GM20000 (cell line): ENCODE measurements around the gene DCTN2.

Experiments used
- DNase-seq: peaks from one replicate; pipeline ENCODE4 v3.0.0; 2012; ENCODE audit warnings: low spot score
- TF ChIP-seq, protein P1 (sequence below): IDR thresholded peaks from 2 replicates; pipeline ENCODE4 v1.5.1; 2012; ENCODE audit warnings: mild to moderate bottlenecking, control low read depth; ENCODE audit errors: extremely low read depth, missing control alignments

DCTN2 gene

DNA sequence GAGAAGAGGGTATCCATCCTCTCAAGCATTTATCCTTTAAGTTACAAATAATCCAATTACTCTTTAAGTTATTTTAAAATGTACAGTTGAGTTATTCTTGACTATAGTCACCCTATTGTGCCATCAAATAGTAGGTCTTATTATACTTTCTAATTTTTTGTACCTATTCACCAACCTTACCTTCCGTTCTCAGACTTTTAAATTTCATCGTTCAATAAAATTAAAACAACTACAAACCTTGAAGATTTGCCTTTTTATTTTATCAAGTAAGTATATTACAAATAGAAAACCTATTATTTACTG, 972 bp upstream of the DCTN2 start:
- no peak for DNase-seq
- TF ChIP-seq, protein P1, sequence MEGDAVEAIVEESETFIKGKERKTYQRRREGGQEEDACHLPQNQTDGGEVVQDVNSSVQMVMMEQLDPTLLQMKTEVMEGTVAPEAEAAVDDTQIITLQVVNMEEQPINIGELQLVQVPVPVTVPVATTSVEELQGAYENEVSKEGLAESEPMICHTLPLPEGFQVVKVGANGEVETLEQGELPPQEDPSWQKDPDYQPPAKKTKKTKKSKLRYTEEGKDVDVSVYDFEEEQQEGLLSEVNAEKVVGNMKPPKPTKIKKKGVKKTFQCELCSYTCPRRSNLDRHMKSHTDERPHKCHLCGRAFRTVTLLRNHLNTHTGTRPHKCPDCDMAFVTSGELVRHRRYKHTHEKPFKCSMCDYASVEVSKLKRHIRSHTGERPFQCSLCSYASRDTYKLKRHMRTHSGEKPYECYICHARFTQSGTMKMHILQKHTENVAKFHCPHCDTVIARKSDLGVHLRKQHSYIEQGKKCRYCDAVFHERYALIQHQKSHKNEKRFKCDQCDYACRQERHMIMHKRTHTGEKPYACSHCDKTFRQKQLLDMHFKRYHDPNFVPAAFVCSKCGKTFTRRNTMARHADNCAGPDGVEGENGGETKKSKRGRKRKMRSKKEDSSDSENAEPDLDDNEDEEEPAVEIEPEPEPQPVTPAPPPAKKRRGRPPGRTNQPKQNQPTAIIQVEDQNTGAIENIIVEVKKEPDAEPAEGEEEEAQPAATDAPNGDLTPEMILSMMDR, result no peak

DNA sequence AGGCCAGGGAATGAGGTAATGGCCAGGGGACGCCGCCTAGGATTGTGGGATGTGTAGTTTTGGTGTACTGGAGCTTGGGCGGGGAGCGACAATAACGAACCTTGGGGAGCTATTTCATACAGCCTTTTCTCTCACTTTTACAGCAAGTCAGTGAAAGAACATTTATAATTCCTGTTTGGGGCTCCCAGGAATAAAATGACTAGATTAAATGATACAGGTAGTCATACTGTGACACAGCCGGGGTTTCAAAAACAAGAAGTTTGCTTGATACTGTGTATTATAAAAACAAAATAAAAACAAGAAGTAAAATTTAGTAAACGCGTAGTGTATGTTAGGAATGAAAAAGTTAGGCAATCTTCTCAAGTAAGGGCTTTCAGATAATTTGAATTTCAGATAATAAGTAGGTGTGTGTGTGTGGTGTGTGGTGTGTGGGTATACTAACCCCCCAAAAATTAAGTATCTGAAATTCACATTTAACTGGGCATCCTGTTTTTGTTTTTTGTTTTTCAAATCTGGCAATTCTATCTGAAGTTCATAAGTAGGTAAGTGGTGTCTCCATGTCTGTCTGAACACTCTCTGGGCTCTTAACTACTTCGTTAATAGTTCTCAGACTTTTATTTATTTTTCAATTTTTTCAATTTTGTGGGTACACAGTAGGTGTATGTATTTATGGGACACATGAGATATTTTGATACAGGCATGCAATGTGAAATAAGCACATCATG, 458 bp upstream of the DCTN2 start:
- TF ChIP-seq, protein P1, result no peak
- DNase-seq, result no peak

DNA sequence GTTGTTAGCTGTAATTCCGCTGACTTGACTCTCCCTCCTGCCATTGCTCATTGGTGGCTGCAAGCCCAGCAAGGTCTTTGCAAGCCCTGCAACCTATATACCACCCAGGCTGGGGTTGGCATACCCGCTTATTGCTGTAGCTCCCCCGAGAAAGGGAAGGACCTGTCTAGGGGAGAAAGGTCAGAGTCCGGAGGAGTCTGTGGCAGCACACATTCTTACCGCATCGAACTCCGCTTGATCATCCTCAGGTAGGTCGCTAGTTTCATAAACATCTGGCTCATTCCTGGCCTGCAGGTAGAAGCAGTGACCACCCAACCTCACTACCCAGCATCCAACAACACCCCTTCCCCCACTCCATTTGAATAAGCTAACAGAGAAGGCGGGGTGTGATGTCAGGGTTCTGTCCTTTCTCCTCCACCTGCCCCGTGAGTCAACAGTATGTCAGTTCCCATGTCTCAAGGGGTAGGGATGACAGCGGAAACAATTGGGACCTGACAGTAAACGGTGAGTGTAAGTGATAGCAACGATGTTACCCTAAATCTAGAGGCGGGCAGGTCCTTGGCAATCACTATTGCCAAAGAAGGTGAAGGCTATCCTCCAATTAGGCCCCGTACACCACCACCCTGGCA, 1.1 kb downstream of the DCTN2 start:
- DNase-seq, result no peak
- TF ChIP-seq, protein P1, result no peak

DNA sequence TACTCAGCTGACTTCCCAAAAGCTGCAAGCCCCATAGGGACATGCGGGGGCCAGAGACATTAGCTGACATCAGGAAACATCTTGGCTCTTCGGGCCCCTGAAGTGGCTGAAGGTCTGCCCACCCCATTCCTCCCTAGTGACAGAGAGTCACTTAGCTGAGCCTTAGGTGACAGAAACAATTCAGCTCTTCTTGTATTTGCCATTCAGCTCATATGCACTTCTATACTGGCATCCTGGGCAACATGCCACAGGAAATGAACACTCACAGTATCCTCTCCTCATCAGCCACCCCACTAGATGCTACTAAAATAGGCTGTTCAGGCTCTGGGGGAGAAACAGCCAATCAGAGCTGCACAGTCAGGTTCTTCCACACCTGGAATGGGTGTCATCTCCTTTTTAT, 3.4 kb downstream of the DCTN2 start:
- TF ChIP-seq, protein P1, result no peak
- no peak for DNase-seq

DNA sequence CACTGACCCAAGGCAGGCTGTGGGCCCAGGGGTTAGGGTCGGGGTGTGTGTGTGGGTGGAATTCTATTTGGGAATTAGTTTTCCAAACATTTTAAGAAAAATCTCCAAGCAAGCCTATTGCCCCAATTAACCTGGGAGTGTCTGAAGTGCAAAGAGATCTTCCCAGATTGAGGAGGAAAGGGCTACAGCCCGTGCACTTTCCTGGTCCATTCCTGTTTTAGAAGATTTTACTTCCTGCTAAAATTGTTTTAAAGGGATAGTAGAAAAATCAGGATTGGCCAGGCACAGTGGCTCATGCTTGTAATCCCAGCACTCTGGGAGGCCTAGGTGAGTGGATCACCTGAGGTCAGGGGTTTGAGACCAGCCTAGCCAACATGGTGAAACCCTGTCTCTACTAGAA, 5.3 kb downstream of the DCTN2 start:
- no peak for DNase-seq
- TF ChIP-seq, protein P1, result no peak

DNA sequence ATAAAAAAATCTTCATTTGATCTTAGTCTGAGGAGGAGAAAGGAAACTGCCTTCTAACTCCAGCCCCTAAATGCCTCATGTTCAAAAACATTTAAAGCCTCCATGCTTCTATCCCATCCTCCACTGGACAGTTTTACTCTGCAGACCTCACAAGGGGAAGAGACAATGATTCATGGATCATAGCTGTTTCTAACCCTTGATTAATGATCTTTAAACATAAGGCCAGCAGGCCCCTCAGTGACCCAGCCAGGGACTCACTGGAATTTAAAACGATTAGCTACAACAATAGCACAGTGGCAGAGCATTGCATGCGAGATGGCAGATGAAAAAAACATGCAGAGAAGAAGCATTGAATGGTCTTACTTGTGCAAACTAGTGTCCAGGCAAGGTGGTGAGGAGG, 6.0 kb downstream of the DCTN2 start:
- TF ChIP-seq, protein P1, result no peak
- no peak for DNase-seq

DNA sequence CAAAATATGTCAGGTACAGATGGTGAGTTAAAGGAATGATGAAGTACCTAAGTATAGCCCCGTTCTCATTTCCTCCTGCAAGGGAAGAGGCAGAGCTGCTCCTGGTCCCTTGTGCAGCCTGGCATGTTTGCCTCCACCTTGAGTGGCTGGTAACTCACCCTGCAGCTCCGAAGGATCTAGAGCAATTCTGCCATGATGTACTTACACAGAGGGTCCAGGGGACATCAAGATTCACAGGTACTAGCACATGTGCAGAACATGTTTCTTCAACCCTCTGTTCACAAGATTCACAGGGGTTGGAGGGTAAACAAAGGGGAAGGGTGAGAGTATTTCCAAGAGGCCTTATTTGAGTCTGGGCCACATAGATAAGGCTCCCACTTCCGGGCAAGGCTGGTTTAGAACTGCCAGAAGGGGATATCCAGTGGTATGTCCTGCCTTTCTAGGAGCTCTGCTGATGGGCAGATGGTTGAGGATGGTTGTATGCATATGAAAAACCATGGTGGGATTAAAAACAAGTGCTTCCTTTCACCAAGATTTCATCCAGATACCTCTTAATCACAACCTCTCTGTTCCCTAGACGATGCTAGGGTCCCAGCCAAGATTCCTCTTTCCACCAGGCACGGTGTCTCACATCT, 7.7 kb downstream of the DCTN2 start:
- TF ChIP-seq, protein P1, result no peak
- no peak for DNase-seq
